DMS 273 treated with DMSO at 0.1 percent for 48 hours (cell line): ENCODE results near the gene ARMH3.

Source experiments
- DNase-seq: peaks from one replicate; lab custom pipeline; 2025; lab: John Stamatoyannopoulos, UW

Gene ARMH3

DNA sequence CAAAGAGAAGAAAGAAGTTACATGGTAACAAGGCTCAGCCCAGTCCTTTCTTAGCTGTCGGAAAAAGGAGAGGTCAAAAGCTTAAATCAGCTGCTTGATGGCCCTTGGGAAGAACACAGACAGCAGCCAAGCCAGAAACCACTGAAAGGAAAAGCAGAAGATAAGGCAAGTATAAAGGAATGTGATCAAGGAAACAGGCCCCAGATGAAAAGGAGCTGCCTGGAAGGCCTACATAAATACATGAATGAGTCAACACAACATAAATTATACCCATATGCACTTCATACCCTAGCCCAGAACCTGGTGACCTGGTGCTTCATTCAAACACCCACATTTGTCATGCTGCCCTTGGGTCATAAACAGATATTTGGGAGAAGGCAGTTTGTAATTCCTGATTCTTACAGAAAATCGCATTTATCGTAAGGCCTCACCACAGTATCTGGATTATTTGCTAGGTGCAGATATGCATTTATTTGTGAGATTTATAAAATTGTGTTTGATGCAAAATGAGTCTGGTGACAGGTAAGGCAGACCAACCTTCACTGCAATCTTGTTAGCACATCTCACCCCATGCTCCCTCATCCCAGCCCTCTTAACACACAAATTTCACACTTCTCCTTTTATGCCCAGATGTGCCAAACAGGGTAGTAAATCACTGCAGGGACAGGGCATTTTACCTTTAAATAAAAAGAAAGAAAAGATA, 117.5 kb downstream of the ARMH3 start:
- no peak for DNase-seq

DNA sequence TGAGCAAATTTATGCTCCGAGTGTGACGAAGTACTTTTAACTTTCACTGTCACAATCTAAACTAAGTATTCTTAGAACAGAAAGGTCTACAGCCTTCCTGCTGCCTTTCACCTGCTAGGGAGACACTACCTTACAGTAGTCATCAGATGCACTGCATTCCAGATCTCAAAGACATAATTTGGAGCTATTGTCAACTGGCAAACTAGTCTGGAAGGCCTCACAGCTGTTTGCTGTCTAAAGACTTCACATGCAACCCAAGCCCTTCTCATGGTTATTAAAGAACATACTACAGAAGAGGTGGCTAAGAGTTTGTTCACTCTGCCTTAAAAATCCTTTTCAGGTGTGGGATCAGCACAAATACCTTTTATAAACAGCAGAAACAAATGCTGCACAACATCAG, 120.5 kb downstream of the ARMH3 start:
- DNase-seq: no peak

DNA sequence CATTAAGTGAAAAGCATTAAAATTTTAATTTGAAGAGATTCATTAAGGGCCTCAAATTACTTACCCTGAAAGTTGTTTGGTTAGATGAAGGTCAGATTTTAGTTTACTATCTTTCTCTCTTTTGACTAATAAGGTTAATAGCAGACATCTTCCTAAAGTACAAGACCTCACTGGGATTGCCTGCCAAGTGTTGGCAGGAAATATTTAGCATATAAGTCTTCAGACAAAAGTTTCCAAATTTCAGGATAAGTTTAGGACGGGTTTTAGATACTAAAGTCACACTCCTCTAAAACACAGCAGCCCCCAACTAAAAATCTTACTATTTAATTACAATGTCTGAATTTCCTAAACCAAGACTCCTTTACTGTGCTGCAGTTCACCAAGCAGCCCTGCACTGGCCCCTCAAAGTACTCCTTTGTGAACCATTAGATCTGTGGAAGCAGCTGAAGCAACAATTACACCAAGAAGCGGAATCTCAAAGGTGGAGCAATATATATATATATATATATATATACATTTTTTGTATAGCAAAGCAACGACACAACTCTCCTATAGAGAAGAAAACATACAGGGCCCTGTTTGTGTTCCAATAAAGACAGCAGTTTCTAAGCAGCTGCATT, 121.2 kb downstream of the ARMH3 start:
- no peak for DNase-seq

DNA sequence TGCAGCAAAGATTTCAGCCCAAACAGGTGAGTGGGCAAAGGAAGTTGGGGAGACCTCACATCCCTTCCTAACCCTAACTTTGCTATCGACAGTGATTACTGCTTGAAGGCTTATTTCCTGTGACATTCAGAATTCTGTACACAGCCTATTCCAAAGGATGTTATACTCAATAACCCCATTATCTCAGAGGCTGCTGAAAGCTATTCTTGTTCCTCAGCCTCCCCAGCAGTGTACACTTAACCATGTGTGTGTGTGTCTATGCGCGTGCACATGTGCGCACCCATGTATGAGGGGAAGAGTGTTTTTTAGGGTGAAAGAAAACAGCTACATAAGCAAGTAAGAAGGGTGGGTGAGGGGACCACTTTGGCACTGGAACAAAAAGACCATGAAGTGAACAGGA, 122.0 kb downstream of the ARMH3 start:
- DNase-seq: no peak

DNA sequence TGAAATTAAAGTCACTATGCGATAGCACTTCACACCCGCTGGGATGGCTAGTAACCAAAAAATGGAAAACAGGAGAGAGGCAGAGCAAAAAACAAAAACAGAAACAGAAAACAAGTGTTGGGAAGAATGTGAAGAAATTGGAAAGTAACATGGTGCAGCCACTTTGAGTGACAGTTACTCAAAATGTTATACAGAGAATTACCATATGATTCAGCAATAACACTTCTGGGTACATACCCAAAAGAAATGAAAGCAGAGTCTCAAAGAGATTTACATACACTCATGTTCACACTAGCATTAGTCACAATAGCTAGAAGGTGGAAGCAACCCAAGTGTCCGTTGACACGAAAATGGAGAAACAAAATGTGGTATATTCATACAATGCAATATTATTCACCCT, 123.8 kb downstream of the ARMH3 start:
- DNase-seq: no peak

DNA sequence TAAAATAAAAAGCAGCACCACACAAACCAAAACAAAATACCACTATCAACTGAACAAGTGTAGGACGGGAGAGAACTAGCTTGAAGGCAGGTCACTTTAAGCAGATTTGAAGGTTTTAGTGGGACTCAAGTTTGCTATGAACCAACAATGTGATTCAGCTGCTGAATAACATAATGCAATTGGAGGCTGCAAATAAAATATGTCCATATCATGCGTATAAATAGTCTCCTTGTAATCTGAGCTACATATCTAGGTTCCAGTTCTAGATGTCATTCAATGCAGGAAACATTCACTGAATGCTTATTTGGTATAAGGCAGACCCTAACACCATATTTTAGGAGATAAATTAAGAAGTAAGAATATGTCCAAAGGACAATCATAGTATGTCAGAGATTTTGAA, 130.9 kb downstream of the ARMH3 start:
- DNase-seq: no peak

DNA sequence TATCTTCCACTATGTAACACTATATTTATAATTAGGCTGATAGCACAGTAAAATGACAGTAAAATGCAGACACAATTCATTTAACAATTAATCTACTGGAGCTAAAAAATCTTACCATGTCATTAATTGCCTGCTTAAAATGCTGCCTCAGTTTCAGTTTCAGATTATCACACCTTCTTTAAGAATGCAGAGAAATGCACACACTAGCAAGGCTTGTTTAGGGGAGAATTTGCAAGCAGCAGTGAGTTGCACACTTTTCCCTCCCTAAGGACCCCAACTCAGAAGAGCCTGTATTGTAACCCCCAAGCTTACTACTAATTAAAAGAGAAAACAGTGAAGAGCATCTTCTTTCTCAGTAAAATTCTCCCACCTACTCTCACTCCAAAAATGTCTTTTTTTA, 132.7 kb downstream of the ARMH3 start:
- DNase-seq: no peak

DNA sequence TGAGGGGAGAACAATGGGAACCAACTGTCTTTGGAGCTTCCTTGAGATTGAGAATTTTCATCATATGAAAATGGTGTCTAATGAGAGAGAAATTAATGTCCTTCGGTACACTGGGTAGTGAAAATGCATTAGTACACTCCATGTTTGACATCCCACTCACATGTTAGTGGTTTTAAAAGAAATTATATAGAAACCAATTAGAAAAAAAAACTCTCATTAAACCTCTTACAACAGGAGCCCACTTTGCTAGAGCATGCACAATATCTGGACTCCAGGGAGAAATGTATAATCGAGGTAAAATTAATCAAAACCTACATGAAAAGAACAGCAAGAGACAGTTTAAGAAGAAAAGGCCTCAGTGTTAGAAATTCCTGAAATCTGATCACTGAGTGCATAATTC, 133.1 kb downstream of the ARMH3 start:
- DNase-seq: no peak

DNA sequence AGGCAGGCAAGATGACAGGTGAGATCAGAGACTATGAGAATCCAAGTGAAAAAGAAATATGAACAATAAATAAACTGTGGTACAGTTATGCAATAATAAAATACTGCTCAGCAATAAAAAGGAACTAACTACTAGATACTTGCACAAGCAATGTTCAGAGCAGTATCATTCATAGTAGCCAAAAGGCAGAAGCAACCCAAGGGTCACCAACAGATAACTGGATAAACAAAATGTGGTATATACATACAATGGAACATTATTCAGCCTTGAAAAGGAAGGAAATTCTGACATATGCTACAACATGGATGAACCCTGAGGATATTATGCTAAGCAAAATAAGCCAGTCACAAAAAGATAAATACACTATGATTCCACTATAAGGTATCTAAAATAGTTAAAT, 135.4 kb downstream of the ARMH3 start:
- no peak for DNase-seq

DNA sequence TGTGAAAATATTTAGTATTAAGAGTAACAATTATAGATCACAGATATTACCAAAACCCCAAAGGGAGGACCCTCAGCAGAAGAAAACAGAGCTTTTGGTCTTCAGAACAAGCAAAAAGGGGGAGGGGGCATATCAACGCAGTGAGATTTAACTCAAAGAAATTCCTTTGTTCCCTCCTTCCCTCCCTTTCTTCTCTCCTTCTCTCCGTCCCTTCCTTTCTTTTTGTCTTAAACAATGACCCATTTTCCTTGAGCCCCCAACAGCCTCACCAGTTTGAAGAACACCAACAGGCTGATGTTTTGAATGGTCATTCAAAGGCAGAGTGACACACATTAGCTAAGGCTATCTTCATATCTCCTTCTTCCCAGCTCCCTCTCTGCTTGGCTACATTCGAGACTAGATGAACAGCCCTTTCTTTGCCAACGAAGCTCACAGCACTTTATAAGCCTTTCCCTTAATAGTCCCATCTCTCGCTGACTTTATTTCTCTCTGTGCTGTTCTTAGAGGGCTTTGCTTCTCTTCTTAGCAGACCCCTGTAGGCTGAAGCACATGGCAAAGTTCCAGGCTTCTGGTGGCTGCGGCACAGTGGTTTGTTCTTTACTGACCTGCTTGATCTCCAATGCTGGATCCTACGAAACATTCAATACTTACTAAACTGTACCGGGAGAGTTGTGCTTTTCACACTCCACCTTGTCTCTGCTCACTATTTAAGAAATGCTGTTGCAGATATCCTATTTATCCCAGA, 136.8 kb downstream of the ARMH3 start:
- no peak for DNase-seq

DNA sequence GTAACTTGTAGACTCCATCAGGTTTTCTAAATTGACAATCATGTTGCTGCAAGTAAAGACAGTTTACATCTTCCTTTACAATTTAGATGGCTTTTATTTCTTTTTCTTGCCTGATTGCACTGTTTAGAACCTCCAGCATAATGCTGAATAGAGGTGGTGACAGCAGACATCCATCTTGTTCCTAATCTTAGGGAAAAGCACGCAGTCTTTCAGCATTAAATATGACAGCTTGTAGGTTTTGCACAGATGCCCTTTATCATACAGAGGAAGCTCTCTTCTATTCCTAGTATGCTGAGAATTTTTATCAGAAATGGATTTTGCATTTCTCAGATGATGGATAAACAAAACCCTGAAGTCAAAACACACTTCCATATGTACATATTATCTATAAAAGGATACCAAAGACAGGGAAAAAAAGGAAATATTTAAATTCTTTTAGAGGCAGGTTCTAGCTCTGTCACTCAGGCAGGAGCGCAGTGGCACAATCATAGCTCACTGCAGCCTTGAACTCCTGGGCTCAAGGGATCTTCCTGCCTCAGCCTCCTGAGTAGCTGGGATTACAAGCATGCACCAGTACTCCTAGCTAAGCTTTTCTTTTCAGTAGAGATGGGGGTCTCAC, 143.3 kb downstream of the ARMH3 start:
- DNase-seq: no peak

DNA sequence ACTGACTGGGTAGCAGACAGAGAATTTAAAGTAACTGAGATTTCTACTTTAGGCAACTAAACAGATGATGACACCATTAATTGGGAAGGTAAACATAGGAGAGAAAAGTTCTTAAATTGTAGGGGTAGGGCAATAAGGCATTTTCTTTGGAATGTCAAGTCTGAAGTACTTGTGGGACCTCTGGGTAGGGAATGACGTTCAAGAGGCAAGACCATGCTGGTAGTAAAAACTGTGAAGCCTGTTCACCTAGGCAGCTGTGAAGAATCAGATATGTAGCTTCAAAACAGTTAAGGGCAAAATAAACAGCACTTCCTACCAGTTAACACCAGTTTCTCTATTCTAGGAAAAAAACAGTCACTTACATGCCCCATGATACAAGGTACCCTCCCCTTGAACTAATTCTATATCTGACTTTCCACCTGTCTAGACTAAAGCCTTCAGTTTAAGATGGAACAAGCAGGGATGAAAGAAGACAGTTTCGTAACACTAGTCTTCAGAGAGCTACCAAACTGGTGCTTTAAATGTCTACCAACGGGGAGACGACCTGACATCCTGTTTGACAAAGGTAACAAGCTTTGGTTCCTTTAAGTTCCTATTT, 149.3 kb downstream of the ARMH3 start:
- no peak for DNase-seq

DNA sequence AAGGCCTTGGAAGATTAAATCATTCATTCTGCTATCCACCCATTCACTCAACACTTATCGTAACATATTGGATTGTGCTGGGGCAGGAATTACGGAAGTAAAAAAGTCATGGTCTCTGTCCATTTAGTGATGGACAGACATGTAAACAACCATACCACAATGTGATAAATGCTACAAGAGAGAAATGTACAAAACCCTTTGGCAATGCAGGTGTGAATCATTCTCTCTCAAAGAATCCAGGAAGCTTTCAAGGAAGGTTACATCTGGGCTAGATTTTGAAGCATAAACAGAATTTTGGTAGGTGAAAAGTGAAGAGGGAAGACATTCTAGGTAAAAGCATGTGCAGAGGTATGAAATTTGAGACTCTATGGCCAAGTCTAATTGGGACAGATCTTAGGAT, 150.7 kb downstream of the ARMH3 start:
- no peak for DNase-seq

DNA sequence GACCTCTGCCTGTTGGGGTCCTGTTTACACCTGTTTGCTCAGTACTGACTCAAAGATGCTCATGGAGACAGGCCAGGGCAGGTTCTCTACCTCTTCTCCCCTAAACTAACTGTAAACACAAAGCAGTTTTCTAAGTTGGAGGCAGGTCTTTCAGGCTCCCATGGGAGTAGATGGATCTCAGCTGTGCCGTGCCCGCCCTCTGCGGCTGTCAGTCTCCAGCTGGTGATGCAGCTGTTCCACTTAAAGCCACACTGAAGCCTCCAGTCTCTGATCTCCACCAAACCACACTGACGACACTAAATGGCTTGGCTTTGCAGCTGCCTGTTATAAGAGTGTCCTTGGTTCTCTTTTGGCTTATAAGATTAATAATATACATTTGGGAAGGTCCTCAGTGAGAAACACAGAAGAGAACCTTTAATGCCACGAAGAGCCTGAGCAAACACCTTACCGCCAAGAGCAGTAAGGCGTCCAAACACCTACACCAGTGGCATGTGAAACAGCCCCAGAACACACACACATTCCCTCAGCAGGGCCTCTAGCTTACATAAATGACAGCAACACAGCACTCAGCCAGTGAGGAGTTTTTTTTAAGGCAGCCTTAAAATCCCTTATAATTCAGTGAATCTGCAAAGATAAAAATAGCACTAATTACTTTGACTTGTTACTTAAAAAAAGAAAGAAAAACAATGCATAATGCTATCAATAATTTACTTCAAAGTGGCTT, 152.0 kb downstream of the ARMH3 start:
- DNase-seq: peak; percentile 36

DNA sequence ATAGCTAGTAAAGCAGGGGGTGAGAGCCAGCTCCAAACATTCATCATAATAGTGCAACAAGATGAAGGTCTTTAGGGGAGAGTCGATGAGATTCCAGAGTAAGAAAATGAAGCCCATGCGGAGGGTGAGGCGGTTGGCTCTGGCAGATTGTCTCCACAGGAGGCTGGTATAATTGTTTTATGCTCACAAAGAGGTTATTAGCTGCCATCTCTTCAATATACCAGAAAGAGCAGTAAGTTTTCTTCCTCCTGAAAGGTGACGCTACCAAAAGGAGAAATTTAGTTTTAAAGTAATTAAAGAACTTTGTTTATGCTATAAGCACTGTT, 153.2 kb downstream of the ARMH3 start:
- no peak for DNase-seq

DNA sequence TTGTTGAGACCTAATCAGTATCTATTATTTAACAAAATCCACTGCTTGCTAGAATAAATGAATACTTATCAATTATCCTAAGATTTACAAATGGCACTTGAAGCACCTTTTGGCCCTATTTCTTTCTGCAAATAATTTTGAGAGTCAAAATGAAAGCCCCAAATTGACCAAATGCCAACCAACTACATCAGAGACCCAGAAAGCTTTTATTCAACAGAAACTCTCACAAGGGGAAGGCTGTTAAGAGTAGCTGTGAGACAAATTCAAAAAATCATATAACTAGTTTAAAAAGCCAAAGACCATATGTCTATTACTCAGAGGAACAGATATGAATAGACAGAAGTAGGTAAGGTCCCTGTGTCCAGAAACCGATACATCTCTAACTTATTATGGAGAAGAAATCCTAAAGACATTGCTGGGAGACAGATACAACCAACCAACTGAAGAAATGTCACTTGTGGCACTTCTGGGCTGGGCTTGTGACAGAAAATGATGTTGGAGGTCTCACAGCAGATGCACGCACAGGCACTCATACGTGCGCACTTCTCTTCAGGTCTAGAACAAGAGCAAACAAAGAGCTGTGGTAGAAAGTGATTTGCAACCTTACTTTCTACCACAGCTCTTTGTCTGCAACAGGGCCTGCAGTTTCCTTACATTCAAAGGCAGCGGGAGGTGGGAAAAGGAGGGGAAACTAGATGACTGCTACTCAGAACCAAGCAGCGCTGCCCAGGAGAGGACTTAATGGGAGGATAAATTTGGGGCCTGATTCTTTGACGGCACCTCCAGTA, 153.7 kb downstream of the ARMH3 start:
- DNase-seq: no peak

DNA sequence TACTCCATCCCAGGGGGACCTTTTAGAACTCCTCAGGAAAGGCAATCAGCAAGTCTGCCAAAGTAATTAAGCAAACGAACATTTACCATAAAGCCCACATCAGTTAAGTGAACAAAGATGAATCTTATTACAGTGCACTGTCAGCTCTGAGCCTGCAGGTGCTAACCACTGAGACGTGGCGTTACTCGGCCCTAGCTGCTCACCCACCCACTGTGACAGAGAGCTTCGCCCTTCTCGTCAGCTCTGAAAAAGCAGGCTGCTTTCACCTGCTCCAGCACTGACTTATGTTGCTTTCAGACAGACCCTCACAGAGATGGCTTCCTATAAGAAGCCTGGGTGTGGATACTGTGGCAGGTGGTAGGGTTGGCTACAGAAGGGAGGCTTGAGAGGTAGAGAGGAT, 154.6 kb downstream of the ARMH3 start:
- no peak for DNase-seq

DNA sequence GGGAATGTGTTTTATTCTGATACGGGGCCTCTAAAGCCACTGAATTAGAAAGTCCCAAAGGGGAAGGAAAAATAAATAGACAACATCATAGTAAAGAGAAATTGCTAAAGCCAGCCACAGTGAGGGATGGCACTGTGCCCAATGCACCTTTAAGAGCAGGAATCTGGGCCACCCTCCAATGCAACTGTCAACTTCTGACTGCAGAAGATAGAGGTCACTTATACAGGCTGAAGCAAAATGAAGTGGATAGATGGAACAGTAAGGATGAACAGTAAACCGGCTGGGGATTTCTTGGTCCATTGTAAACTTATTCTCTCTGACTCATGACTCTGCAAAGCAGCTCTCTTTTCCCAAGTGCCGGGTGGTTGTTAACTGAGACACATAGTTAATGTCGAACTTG, 158.3 kb downstream of the ARMH3 start:
- DNase-seq: no peak

DNA sequence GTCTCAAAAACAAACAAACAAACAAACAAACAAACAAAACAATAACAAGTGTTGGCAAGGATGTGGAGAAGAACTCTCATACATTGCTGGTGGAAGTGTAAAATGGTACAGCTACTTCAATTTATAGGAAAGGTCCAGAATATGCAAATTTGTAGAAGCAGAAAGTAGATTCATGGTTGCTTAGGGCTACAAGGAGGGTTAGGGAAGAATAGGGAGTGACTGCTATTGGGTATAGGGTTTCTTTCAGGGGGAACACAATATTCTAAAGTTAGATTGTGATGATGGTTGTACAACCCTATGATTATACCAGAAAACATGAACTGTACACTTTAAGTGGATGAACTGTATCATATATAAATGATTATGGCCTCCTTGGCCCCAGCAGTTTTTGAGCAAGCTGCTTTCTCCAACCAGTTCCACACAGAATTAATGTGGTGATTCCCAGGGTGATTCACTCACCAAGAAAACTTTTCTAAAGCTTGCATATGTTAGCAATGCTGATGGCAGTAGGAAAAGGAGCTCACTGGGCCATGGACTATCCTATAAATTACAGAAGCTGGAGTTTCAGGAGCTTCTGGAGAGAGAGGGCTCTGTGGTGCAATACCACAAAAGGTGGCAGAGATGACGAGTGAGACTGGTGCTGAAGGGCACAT, 159.6 kb downstream of the ARMH3 start:
- no peak for DNase-seq

DNA sequence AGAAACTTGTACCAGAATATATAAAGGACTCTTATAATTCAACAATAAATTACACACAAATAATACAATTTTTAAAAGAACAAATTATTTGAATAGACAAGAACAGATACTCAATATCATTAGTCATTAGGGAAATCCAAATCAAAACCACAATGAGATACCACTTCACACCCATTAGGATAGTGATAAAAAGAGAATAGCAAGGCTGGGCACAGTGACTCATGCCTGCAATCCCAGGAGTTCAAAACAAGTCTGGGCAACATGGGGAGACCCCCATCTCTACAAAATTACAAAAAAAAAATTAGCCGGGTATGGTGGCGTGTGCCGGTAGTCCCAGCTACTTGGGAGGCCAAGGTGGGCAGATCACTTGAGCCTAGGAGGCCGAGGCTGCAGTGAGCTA, 160.2 kb downstream of the ARMH3 start:
- no peak for DNase-seq

DNA sequence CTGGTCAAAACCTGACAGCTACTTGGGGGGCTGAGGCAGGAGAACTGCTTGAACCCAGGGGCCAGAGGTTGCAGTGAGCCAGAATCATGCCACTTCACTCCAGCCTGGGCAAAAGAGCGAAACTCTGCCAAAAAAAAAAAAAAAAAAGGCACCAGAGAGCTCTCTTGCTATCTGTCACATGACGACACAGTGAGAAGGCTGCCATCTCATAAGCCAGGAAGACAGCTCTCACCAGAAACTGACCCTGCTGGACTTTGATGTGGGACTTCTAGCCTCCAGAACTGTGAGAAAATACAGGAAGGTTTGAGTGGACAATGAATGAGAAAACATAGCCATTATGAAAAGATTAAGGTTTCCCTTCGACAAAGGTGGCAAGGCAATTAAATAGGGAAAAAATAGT, 161.2 kb downstream of the ARMH3 start:
- no peak for DNase-seq
